ENCODE measurements around the gene ITPK1. TPM values are rescaled to one million over a fixed set of nuclear protein-coding genes. Genes with fewer than 3 reads are reported as not detected.

The ITPK1 gene
- total and polyA plus RNA-seq, 7 experiments from 2014 or later, result 10.2 to 71.8 (median 21.3) TPM

GRCh38 chr14:93035585-93035916, 80.2 kb downstream of the ITPK1 start:
- H3K27ac Mint-ChIP-seq, result no peak overlapping the region
- Histone ChIP-seq H3K27me3 (ENCODE audit: control insufficient read depth in 2 of 2, insufficient read depth in 2 of 2, low read length in 2 of 2) (no peaks in the 10 kb centered on the region), H3K4me3 (ENCODE audit: low read length) (no peak overlapping the region), H3K9me3 (ENCODE audit: control insufficient read depth in 2 of 3, low read length in 3 of 3) (no peaks in the 10 kb centered on the region), H3K36me3 (ENCODE audit: control insufficient read depth in 2 of 3, insufficient read depth in 3 of 3, low read length in 3 of 3) (no peaks in the 10 kb centered on the region), H3K27ac (ENCODE audit: low read depth, low read length) (no peak overlapping the region), H3K4me1 (ENCODE audit: control insufficient read depth in 2 of 2, insufficient read depth in 2 of 2, low read length in 2 of 2) (peaks cover 13 to 17% of the 10 kb centered on the region in 2 donors)
- peaks cover 21 to 37% (median 29%) of the 10 kb centered on the region in 7 donors for H3K4me1 Mint-ChIP-seq
- no peak overlapping the region for H3K4me3 Mint-ChIP-seq
- no peaks in the 10 kb centered on the region for H3K36me3 Mint-ChIP-seq
- H3K27me3 Mint-ChIP-seq, result no peaks in the 10 kb centered on the region
- ATAC-seq (no peak), DNase-seq (no peak)
- ChIA-PET CTCF (interaction anchor here (0.6 kb wide), 1 partner anchor 184 kb away, joined by 3 read pairs; no protein-coding TSS in a partner anchor), POLR2A (no interaction called here)
- intact Hi-C loops (cut with micrococcal nuclease), result loop anchor here (2.0 kb wide), 2 partner anchors 77 to 79 kb away; partner anchors contain the start of gene ITPK1 (in 1 of the 2)
- H3K9me3 Mint-ChIP-seq, result no peaks in the 10 kb centered on the region

- DNase-seq, result no peak
- Histone ChIP-seq H3K9me3 (ENCODE audit: control insufficient read depth in 2 of 3, low read length in 3 of 3) (no peaks in the 10 kb centered on the region), H3K4me1 (ENCODE audit: control insufficient read depth in 2 of 2, insufficient read depth in 2 of 2, low read length in 2 of 2) (peaks cover 13 to 17% of the 10 kb centered on the region in 2 donors), H3K27me3 (ENCODE audit: control insufficient read depth in 2 of 2, insufficient read depth in 2 of 2, low read length in 2 of 2) (no peaks in the 10 kb centered on the region), H3K27ac (ENCODE audit: low read depth, low read length) (no peak overlapping the region), H3K4me3 (ENCODE audit: low read length) (no peak overlapping the region), H3K36me3 (ENCODE audit: control insufficient read depth in 2 of 3, insufficient read depth in 3 of 3, low read length in 3 of 3) (no peaks in the 10 kb centered on the region)
- Mint-ChIP-seq H3K9me3 (no peaks in the 10 kb centered on the region), H3K4me3 (peak overlapping the region in 4 of 10 donors; percentile 5 to 79 (median 48)), H3K27me3 (no peaks in the 10 kb centered on the region), H3K27ac (peak overlapping the region in 5 of 9 donors; percentile 67 to 91 (median 71)), H3K36me3 (peaks cover 0 to 5% (median 0%) of the 10 kb centered on the region in 5 donors), H3K4me1 (peaks cover 21 to 36% (median 27%) of the 10 kb centered on the region in 7 donors)
- POLR2A ChIA-PET, result no interaction called here
- no peak for ATAC-seq
- intact Hi-C loops (cut with micrococcal nuclease), result loop anchor here (1.0 to 2.0 kb wide), 4 partner anchors 78 to 185 kb away; partner anchors contain the start of gene ITPK1 (in 1 of the 2)
- CTCF ChIA-PET, result no interaction called here
These were observed 81.1 kb downstream of the ITPK1 start for GRCh38 chr14:93034671-93034994.

- intact Hi-C loops (cut with micrococcal nuclease), result loop anchor here (1.0 to 2.0 kb wide), 4 partner anchors 79 to 185 kb away; partner anchors contain the start of gene ITPK1 (in 1 of the 2)
- ATAC-seq (peak; percentile 71), DNase-seq (peak in 7 of 9 donors; percentile 15 to 31 (median 29))
- peaks cover 21 to 34% (median 26%) of the 10 kb centered on the region in 7 donors for H3K4me1 Mint-ChIP-seq
- ChIA-PET CTCF (interaction anchor here (0.5 kb wide), 1 partner anchor 73 kb away, joined by 4 read pairs; no protein-coding TSS in a partner anchor), POLR2A (no interaction called here)
- peak overlapping the region in 8 of 9 donors; percentile 65 to 91 (median 72) for H3K27ac Mint-ChIP-seq
- peak overlapping the region; percentile 17 to 79 (median 51) for H3K4me3 Mint-ChIP-seq
- no peaks in the 10 kb centered on the region for H3K27me3 Mint-ChIP-seq
- H3K36me3 Mint-ChIP-seq, result peaks cover 0 to 5% (median 0%) of the 10 kb centered on the region in 5 donors
- Histone ChIP-seq H3K9me3 (ENCODE audit: control insufficient read depth in 2 of 3, low read length in 3 of 3) (no peaks in the 10 kb centered on the region), H3K27ac (ENCODE audit: low read depth, low read length) (no peak overlapping the region), H3K4me1 (ENCODE audit: control insufficient read depth in 2 of 2, insufficient read depth in 2 of 2, low read length in 2 of 2) (peaks cover 13 to 17% of the 10 kb centered on the region in 2 donors), H3K36me3 (ENCODE audit: control insufficient read depth in 2 of 3, insufficient read depth in 3 of 3, low read length in 3 of 3) (no peaks in the 10 kb centered on the region), H3K4me3 (ENCODE audit: low read length) (no peak overlapping the region), H3K27me3 (ENCODE audit: control insufficient read depth in 2 of 2, insufficient read depth in 2 of 2, low read length in 2 of 2) (no peaks in the 10 kb centered on the region)
- no peaks in the 10 kb centered on the region for H3K9me3 Mint-ChIP-seq
These were observed 81.6 kb downstream of the ITPK1 start for GRCh38 chr14:93033983-93034670.

- Histone ChIP-seq H3K4me1 (ENCODE audit: control insufficient read depth in 2 of 2, insufficient read depth in 2 of 2, low read length in 2 of 2) (peaks cover 13 to 17% of the 10 kb centered on the region in 2 donors), H3K36me3 (ENCODE audit: control insufficient read depth in 2 of 3, insufficient read depth in 3 of 3, low read length in 3 of 3) (no peaks in the 10 kb centered on the region), H3K27me3 (ENCODE audit: control insufficient read depth in 2 of 2, insufficient read depth in 2 of 2, low read length in 2 of 2) (no peaks in the 10 kb centered on the region), H3K27ac (ENCODE audit: low read depth, low read length) (no peak overlapping the region), H3K4me3 (ENCODE audit: low read length) (no peak overlapping the region), H3K9me3 (ENCODE audit: control insufficient read depth in 2 of 3, low read length in 3 of 3) (no peaks in the 10 kb centered on the region)
- H3K4me1 Mint-ChIP-seq, result peaks cover 19 to 32% (median 25%) of the 10 kb centered on the region in 7 donors
- peak overlapping the region; percentile 10 to 79 (median 45) for H3K4me3 Mint-ChIP-seq
- ChIA-PET POLR2A (no interaction called here), CTCF (interaction anchor here (0.5 kb wide), 1 partner anchor 74 kb away, joined by 4 read pairs; no protein-coding TSS in a partner anchor)
- DNase-seq, result no peak
- H3K27ac Mint-ChIP-seq, result peak overlapping the region in 8 of 9 donors; percentile 44 to 91 (median 69)
- intact Hi-C loops (cut with micrococcal nuclease), result no loop called here
- ATAC-seq, result no peak
- no peaks in the 10 kb centered on the region for H3K27me3 Mint-ChIP-seq
- no peaks in the 10 kb centered on the region for H3K9me3 Mint-ChIP-seq
- peaks cover 0 to 5% (median 0%) of the 10 kb centered on the region in 5 donors for H3K36me3 Mint-ChIP-seq
These were observed 82.4 kb downstream of the ITPK1 start for GRCh38 chr14:93033084-93033982.

- Histone ChIP-seq H3K4me3 (ENCODE audit: low read length) (no peak overlapping the region), H3K36me3 (ENCODE audit: control insufficient read depth in 2 of 3, insufficient read depth in 3 of 3, low read length in 3 of 3) (no peaks in the 10 kb centered on the region), H3K27ac (ENCODE audit: low read depth, low read length) (no peak overlapping the region), H3K27me3 (ENCODE audit: control insufficient read depth in 2 of 2, insufficient read depth in 2 of 2, low read length in 2 of 2) (no peaks in the 10 kb centered on the region), H3K4me1 (ENCODE audit: control insufficient read depth in 2 of 2, insufficient read depth in 2 of 2, low read length in 2 of 2) (peaks cover 13 to 17% of the 10 kb centered on the region in 2 donors), H3K9me3 (ENCODE audit: control insufficient read depth in 2 of 3, low read length in 3 of 3) (no peaks in the 10 kb centered on the region)
- H3K27ac Mint-ChIP-seq, result no peak overlapping the region
- H3K4me1 Mint-ChIP-seq, result peaks cover 19 to 32% (median 25%) of the 10 kb centered on the region in 7 donors
- no peaks in the 10 kb centered on the region for H3K27me3 Mint-ChIP-seq
- no peaks in the 10 kb centered on the region for H3K9me3 Mint-ChIP-seq
- H3K36me3 Mint-ChIP-seq, result peaks cover 0 to 5% (median 0%) of the 10 kb centered on the region in 5 donors
- intact Hi-C loops (cut with micrococcal nuclease), result no loop called here
- ChIA-PET CTCF (no interaction called here), POLR2A (no interaction called here)
- ATAC-seq (peak; percentile 49), DNase-seq (no peak)
- no peak overlapping the region for H3K4me3 Mint-ChIP-seq
These were observed 83.2 kb downstream of the ITPK1 start for GRCh38 chr14:93032421-93032936.

GRCh38 chr14:93031505-93032315, 84.0 kb downstream of the ITPK1 start:
- no peak overlapping the region for H3K27ac ChIP-seq (ENCODE audit: low read depth, low read length)
- ChIA-PET POLR2A (no interaction called here), CTCF (no interaction called here)
- H3K36me3 ChIP-seq (ENCODE audit: control insufficient read depth in 2 of 3, insufficient read depth in 3 of 3, low read length in 3 of 3), result no peaks in the 10 kb centered on the region
- intact Hi-C loops (cut with micrococcal nuclease), result no loop called here
- H3K4me1 ChIP-seq (ENCODE audit: control insufficient read depth in 2 of 2, insufficient read depth in 2 of 2, low read length in 2 of 2), result peaks cover 13 to 17% of the 10 kb centered on the region in 2 donors
- peaks cover 0 to 5% (median 3%) of the 10 kb centered on the region in 5 donors for H3K36me3 Mint-ChIP-seq
- H3K4me1 Mint-ChIP-seq, result peaks cover 19 to 35% (median 29%) of the 10 kb centered on the region in 7 donors
- no peak for ATAC-seq
- H3K9me3 Mint-ChIP-seq, result no peaks in the 10 kb centered on the region
- H3K27me3 ChIP-seq (ENCODE audit: control insufficient read depth in 2 of 2, insufficient read depth in 2 of 2, low read length in 2 of 2), result no peaks in the 10 kb centered on the region
- no peak overlapping the region for H3K4me3 Mint-ChIP-seq
- H3K27me3 Mint-ChIP-seq, result no peaks in the 10 kb centered on the region
- no peak for DNase-seq
- no peak overlapping the region for H3K27ac Mint-ChIP-seq
- no peak overlapping the region for H3K4me3 ChIP-seq (ENCODE audit: low read length)
- H3K9me3 ChIP-seq (ENCODE audit: control insufficient read depth in 2 of 3, low read length in 3 of 3), result no peaks in the 10 kb centered on the region
